LNCAP (cell line): ENCODE measurements around the gene ZNF620.

Experiments
- TF ChIP-seq, protein P1 (sequence below): fragments of 450-650 bp; IDR thresholded peaks from 2 replicates; pipeline ENCODE4 v1.5.1; 2017; ENCODE audit warnings: mild to moderate bottlenecking

Gene ZNF620

DNA sequence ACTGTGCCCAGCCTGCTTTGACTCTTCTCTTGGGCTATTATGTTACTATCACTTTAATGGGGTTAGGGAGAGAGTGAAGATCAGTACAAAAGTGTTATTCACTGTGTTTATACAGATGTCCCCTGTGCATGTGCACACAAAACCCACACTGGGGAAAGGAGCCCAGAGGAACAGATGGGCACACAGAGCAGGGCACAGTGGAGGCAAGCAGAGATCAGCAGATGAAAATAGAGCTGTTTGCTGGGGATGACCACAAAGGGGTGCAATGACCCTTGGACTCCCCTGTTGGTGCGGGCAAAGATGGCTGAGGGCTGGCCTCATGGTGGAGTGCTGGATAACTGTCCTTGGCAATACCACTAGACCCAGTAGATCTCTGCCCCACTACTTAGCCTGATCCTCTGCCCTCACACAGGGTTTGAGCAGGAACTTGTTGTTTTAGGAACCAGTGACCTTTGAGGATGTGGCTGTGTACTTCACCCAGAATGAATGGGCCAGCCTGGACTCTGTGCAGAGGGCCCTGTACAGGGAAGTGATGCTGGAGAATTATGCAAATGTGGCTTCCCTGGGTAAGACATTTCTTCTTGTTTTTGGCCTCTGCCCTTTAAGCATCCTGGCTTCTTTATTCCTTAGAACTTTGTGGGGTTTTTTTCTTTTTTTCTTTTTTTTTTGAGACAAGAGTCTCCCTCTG is 5.3 kb downstream of the ZNF620 start:
- TF ChIP-seq, protein P1, sequence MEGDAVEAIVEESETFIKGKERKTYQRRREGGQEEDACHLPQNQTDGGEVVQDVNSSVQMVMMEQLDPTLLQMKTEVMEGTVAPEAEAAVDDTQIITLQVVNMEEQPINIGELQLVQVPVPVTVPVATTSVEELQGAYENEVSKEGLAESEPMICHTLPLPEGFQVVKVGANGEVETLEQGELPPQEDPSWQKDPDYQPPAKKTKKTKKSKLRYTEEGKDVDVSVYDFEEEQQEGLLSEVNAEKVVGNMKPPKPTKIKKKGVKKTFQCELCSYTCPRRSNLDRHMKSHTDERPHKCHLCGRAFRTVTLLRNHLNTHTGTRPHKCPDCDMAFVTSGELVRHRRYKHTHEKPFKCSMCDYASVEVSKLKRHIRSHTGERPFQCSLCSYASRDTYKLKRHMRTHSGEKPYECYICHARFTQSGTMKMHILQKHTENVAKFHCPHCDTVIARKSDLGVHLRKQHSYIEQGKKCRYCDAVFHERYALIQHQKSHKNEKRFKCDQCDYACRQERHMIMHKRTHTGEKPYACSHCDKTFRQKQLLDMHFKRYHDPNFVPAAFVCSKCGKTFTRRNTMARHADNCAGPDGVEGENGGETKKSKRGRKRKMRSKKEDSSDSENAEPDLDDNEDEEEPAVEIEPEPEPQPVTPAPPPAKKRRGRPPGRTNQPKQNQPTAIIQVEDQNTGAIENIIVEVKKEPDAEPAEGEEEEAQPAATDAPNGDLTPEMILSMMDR, result no peak

DNA sequence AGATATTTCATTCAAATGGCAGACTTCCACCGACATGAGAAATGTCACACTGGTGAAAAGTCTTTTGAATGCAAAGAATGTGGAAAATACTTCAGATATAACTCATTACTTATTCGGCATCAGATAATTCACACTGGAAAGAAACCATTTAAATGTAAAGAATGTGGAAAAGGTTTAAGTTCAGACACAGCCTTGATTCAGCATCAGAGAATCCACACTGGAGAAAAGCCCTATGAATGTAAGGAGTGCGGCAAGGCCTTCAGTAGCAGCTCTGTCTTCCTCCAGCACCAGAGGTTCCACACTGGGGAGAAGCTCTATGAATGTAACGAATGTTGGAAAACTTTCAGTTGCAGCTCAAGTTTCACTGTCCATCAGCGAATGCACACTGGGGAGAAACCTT is 10.4 kb downstream of the ZNF620 start:
- TF ChIP-seq, protein P1, result no peak

DNA sequence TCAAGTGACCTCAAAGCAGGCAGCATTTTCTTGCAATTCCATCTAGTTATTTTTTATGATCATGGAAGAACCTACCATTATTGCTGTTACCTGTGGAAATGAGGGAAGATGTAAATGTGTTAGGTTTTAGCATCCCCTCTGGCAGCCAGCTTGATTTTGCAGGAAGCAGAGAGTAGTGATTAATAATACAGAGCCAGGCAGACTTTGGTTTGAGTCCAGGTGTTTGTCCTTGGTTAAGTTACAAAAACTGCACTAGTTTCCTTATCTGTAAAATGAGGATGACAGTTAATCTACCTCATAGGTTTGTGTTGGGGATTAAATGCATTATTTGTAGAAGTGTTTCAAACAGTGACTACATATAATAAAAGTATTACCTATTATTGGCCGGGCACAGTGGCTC is 12.2 kb downstream of the ZNF620 start:
- TF ChIP-seq, protein P1, result no peak

GRCh38 chr3:40518848-40519247 is 13.0 kb downstream of the ZNF620 start:
- TF ChIP-seq, protein P1, result no peak

DNA sequence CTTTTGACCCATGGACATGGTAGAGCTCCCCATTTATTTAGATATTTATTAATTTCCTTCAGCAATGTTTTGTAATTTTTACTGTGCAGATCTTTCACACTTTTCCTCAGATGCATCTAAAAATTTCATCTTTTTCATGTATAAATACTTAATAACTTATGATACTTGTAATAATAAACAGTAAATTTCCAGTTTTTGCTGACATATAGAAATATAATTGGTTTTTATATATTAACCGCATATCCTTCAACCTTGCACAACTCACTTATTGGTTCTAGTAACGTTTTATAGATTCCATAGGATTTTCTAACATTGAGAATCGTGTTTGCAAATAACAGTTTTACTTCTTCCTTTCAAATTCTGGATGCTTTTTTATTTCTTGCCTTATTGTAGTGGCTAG is 15.4 kb downstream of the ZNF620 start:
- TF ChIP-seq, protein P1, result no peak

GRCh38 chr3:40523781-40524180 is 17.9 kb downstream of the ZNF620 start:
- TF ChIP-seq, protein P1, result no peak

DNA sequence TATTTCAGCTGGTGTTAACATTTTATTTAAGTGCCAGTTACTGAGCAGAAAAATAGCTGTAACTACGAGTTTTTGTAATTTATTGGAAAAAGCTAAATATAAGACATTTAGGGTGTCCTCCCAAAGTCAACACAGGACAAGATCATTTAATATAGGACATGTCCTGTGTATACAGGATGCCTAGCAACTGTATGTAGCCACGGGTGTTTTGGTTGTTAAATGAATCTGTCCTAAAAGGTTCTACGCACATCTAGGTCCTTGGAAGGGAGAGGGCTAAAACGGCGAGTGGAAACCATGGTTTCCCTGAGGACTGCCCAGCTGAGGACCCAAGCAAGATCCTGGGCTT is 18.4 kb downstream of the ZNF620 start:
- TF ChIP-seq, protein P1, result no peak
